IMR-90 (cell line): ENCODE data around the gene ST6GALNAC3. TPM values are rescaled to one million over a fixed set of nuclear protein-coding genes. Genes with fewer than 3 reads are reported as not detected.

ENCODE experiments used
- ATAC-seq: fragments of 200-7000 bp; cut with Tn5 transposase; 2 replicates; pipeline ENCODE4 v1.9.1; 2020; ENCODE audit warnings: low read depth, mild to moderate bottlenecking, moderate library complexity
- BruUV-seq: library from RNA; stranded (reverse); fragments of 400-500 nt; replicated peaks from 2 replicates; lab custom pipeline; 2021; lab: Mats Ljungman, UMichigan
- CTCF ChIA-PET: fragments of 300-600 bp; formaldehyde crosslinking; extraction: SDS; loops from one replicate; lab custom pipeline; 2021; ENCODE audit warnings: antibody characterized with exemption; lab: Yijun Ruan, JAX
- POLR2A ChIA-PET: fragments of 300-600 bp; sonication (Branson Sonifier 250); formaldehyde crosslinking; loops from one replicate; lab custom pipeline; 2022; ENCODE audit warnings: antibody characterized with exemption; ENCODE audit not compliant: unreplicated experiment; lab: Charles Lee
- DNase-seq: peaks from one replicate; pipeline ENCODE4 v3.0.0; 2013
- H2AFZ ChIP-seq: replicated peaks from 2 replicates; pipeline ENCODE3; 2013; ENCODE audit warnings: low read length, mild to moderate bottlenecking; ENCODE audit not compliant: poor library complexity
- H2AK5ac ChIP-seq: 2 replicates; pipeline ENCODE4 v1.6.1; 2013; ENCODE audit warnings: low read depth, low read length, inconsistent platforms
- H2AK9ac ChIP-seq: replicated peaks from 2 replicates; pipeline ENCODE3; 2013; ENCODE audit warnings: mild to moderate bottlenecking, low read depth, low read length, moderate library complexity; ENCODE audit not compliant: poor library complexity
- H2BK120ac ChIP-seq: 2 replicates; pipeline ENCODE4 v1.6.1; 2013; ENCODE audit warnings: low read depth, low read length, inconsistent platforms
- H2BK15ac ChIP-seq: 3 replicates; pipeline ENCODE4 v1.6.1; 2013; ENCODE audit warnings: low read depth, low read length, inconsistent platforms
- H2BK20ac ChIP-seq: 2 replicates; pipeline ENCODE4 v1.6.1; 2013; ENCODE audit warnings: low read depth, mild to moderate bottlenecking, inconsistent platforms, low read length, moderate library complexity
- H2BK5ac ChIP-seq: 2 replicates; pipeline ENCODE4 v1.6.1; 2013; ENCODE audit warnings: mild to moderate bottlenecking, low read depth, low read length, inconsistent platforms; ENCODE audit not compliant: poor library complexity, severe bottlenecking
- H3K14ac ChIP-seq: replicated peaks from 2 replicates; pipeline ENCODE4 v1.6.1; 2013; ENCODE audit warnings: low read depth, low read length, inconsistent platforms
- H3K18ac ChIP-seq: 2 replicates; pipeline ENCODE4 v1.6.1; 2013; ENCODE audit warnings: low read depth, low read length, control low read depth
- H3K23ac ChIP-seq: 2 replicates; pipeline ENCODE4 v1.6.1; 2013; ENCODE audit warnings: low read depth, low read length, inconsistent platforms
- H3K27ac ChIP-seq: 2 replicates; pipeline ENCODE4 v1.5.1; 2013; ENCODE audit warnings: mild to moderate bottlenecking, control low read depth, low read length; ENCODE audit not compliant: insufficient read depth
- H3K27me3 ChIP-seq: 2 replicates; pipeline ENCODE4 v1.6.1; 2013; ENCODE audit warnings: low read length; ENCODE audit not compliant: control insufficient read depth, insufficient read depth
- H3K36me3 ChIP-seq: 2 replicates; pipeline ENCODE4 v1.6.1; 2013; ENCODE audit warnings: low read length, mixed read lengths; ENCODE audit not compliant: control insufficient read depth, insufficient read depth
- H3K4ac ChIP-seq: 2 replicates; pipeline ENCODE4 v1.6.1; 2013; ENCODE audit warnings: low read depth, low read length, inconsistent platforms
- H3K4me1 ChIP-seq: 2 replicates; pipeline ENCODE4 v1.6.1; 2013; ENCODE audit warnings: low read length, mixed read lengths; ENCODE audit not compliant: control insufficient read depth, insufficient read depth
- H3K4me2 ChIP-seq: 2 replicates; pipeline ENCODE4 v1.6.1; 2013; ENCODE audit warnings: low read depth, mild to moderate bottlenecking, control low read depth, low read length, moderate library complexity
- H3K4me3 ChIP-seq: 2 replicates; pipeline ENCODE4 v1.5.1; 2013; ENCODE audit warnings: low read depth, mild to moderate bottlenecking, control low read depth, low read length, moderate library complexity; ENCODE audit not compliant: insufficient read depth
- H3K56ac ChIP-seq: 2 replicates; pipeline ENCODE4 v1.6.1; 2013; ENCODE audit warnings: low read length, inconsistent platforms; ENCODE audit not compliant: insufficient read depth; ENCODE audit errors: extremely low read depth
- H3K79me1 ChIP-seq, 2 experiments: 2 replicates each; pipeline ENCODE4 v1.6.1; 2013; ENCODE audit warnings: low read length in 2 of 2, inconsistent platforms in 1 of 2, low read depth in 1 of 2
- H3K9ac ChIP-seq: 2 replicates; pipeline ENCODE4 v1.6.1; 2013; ENCODE audit warnings: low read depth, low read length, control low read depth
- H3K9me1 ChIP-seq: 2 replicates; pipeline ENCODE4 v1.6.1; 2013; ENCODE audit warnings: low read length, inconsistent platforms; ENCODE audit not compliant: insufficient read depth
- H3K9me3 ChIP-seq: 2 replicates; pipeline ENCODE4 v1.6.1; 2013; ENCODE audit warnings: low read length; ENCODE audit not compliant: control insufficient read depth, insufficient read depth
- H4K20me1 ChIP-seq: 2 replicates; pipeline ENCODE4 v1.6.1; 2013; ENCODE audit warnings: low read length, inconsistent platforms; ENCODE audit not compliant: insufficient read depth
- H4K5ac ChIP-seq: 2 replicates; pipeline ENCODE4 v1.6.1; 2013; ENCODE audit warnings: mild to moderate bottlenecking, low read depth, low read length, control low read depth
- H4K8ac ChIP-seq, 2 experiments: 2 replicates each; pipeline ENCODE4 v1.6.1; 2013; ENCODE audit warnings: low read depth in 2 of 2, low read length in 2 of 2, control low read depth in 1 of 2, inconsistent platforms in 1 of 2
- H4K91ac ChIP-seq: 2 replicates; pipeline ENCODE4 v1.6.1; 2013; ENCODE audit warnings: low read depth, low read length, inconsistent platforms; ENCODE audit not compliant: insufficient read depth
- BHLHE40 ChIP-seq: fragments of 150-350 bp; IDR thresholded peaks from 2 replicates; pipeline ENCODE4 v1.6.1; 2016; ENCODE audit warnings: mild to moderate bottlenecking, low read depth, low read length
- CEBPB ChIP-seq: IDR thresholded peaks from 2 replicates; pipeline ENCODE4 v1.6.1; 2012; ENCODE audit warnings: low read depth, low read length, improper control_type of control experiment
- CHD1 ChIP-seq: IDR thresholded peaks from 2 replicates; pipeline ENCODE4 v1.6.1; 2012; ENCODE audit warnings: low read depth, low read length, improper control_type of control experiment
- CTCF ChIP-seq: conservative IDR thresholded peaks from 2 replicates; pipeline ENCODE4 v1.5.1; 2012; ENCODE audit warnings: mild to moderate bottlenecking, low read depth, low read length, improper control_type of control experiment
- ELK1 ChIP-seq: fragments of 150-350 bp; IDR thresholded peaks from 2 replicates; pipeline ENCODE4 v1.6.1; 2016; ENCODE audit warnings: low read depth, mild to moderate bottlenecking, low read length, moderate library complexity, borderline replicate concordance
- FOS ChIP-seq: fragments of 150-350 bp; IDR thresholded peaks from 2 replicates; pipeline ENCODE4 v1.6.1; 2016; ENCODE audit warnings: low read depth, low read length
- MAFK ChIP-seq: IDR thresholded peaks from 2 replicates; pipeline ENCODE4 v1.6.1; 2012; ENCODE audit warnings: low read depth, low read length, improper control_type of control experiment
- MAZ ChIP-seq: IDR thresholded peaks from 2 replicates; pipeline ENCODE4 v1.6.1; 2012; ENCODE audit warnings: low read depth, mild to moderate bottlenecking, low read length, improper control_type of control experiment, moderate library complexity, borderline replicate concordance
- NFE2L2 ChIP-seq: fragments of 150-350 bp; IDR thresholded peaks from 2 replicates; pipeline ENCODE4 v1.6.1; 2016; ENCODE audit warnings: low read depth, mild to moderate bottlenecking, low read length
- POLR2A ChIP-seq: IDR thresholded peaks from 2 replicates; pipeline ENCODE4 v1.6.1; 2012; ENCODE audit warnings: mild to moderate bottlenecking, low read depth, low read length
- RAD21 ChIP-seq: IDR thresholded peaks from 2 replicates; pipeline ENCODE4 v1.6.1; 2012; ENCODE audit warnings: low read length, improper control_type of control experiment
- RCOR1 ChIP-seq: IDR thresholded peaks from 2 replicates; pipeline ENCODE4 v1.6.1; 2012; ENCODE audit warnings: mild to moderate bottlenecking, low read length, improper control_type of control experiment; ENCODE audit not compliant: insufficient replicate concordance
- RFX5 ChIP-seq: IDR thresholded peaks from 2 replicates; pipeline ENCODE4 v1.8.0; 2012; ENCODE audit warnings: low read depth, mild to moderate bottlenecking, low read length, moderate library complexity
- SMC3 ChIP-seq: fragments of 150-350 bp; IDR thresholded peaks from 2 replicates; pipeline ENCODE4 v1.6.1; 2016; ENCODE audit warnings: low read depth, mild to moderate bottlenecking, antibody characterized with exemption, low read length, moderate library complexity
- WGBS, 2 experiments: methylation state at CpG; one replicate each; pipeline versions ENCODE4 v1.1.5 to v1.1.7; 2013; ENCODE audit warnings: missing lambda C conversion rate in 2 of 2; ENCODE audit not compliant: insufficient read length in 1 of 2; ENCODE audit errors: extremely low coverage in 2 of 2; 5-methylcytosine and 5-hydroxymethylcytosine counted together
- dilution Hi-C: fragments of 300-500 bp; cut with HindIII; formaldehyde crosslinking; loops from one replicate; pipeline ENCODE4 v1.14.3; 2018; ENCODE audit warnings: low sequenced_read_pairs; ENCODE audit not compliant: unreplicated experiment
- in situ Hi-C: fragments of 300-500 bp; cut with MboI; formaldehyde crosslinking; loops from 3 replicates; pipeline ENCODE4 v1.14.3; 2019; ENCODE audit warnings: low sequenced_read_pairs, inconsistent platforms, mixed read lengths
- intact Hi-C: fragments of 100-400 bp; cut with micrococcal nuclease; formaldehyde crosslinking; loops from 2 replicates; pipeline ENCODE4 v1.10.0; 2022
- polyA plus RNA-seq, 3 experiments: library from polyadenylated mRNA; depleted of rRNA; stranded (reverse); fragments of >200 nt; gene quantifications; 2 replicates each; pipeline ENCODE4 v1.2.3, GENCODE V29; 2012; ENCODE audit warnings: low replicate concordance in 1 of 3
- total RNA-seq: library from RNA; depleted of rRNA; stranded (reverse); fragments of >200 nt; gene quantifications from 2 replicates; pipeline ENCODE4 v1.2.3, GENCODE V29; 2012

The ST6GALNAC3 gene
- total and polyA plus RNA-seq, 2 of the 4 experiments (the other 2 are of a cell fraction) = 0.65 to 1.3 TPM

- H2AFZ ChIP-seq = no peak overlapping the region
- H2BK20ac ChIP-seq = no peak overlapping the region
- no peaks in the 10 kb centered on the region for H3K9me3 ChIP-seq
- dilution Hi-C loops (no loop called here), intact Hi-C loops (no loop called here), in situ Hi-C loops (no loop called here)
- H3K9ac ChIP-seq = no peak overlapping the region
- no peak overlapping the region for H3K23ac ChIP-seq
- no peak overlapping the region for H2AK5ac ChIP-seq
- no peak overlapping the region for H3K56ac ChIP-seq
- H4K5ac ChIP-seq = no peak overlapping the region
- no peak overlapping the region for H2BK15ac ChIP-seq
- H2AK9ac ChIP-seq = no peak overlapping the region
- ATAC-seq (no peak), DNase-seq (no peak)
- no peaks in the 10 kb centered on the region for H3K9me1 ChIP-seq
- H3K79me1 ChIP-seq = no peaks in the 10 kb centered on the region
- no peaks in the 10 kb centered on the region for H3K4me1 ChIP-seq
- no peaks in the 10 kb centered on the region for H3K27me3 ChIP-seq
- no peaks in the 10 kb centered on the region for H4K20me1 ChIP-seq
- WGBS, 2 experiments = no CpG with 5 or more reads among the region's 1 CpG
- CTCF ChIA-PET = no interaction called here
- H4K8ac ChIP-seq = no peak overlapping the region
- no peak overlapping the region for H2BK120ac ChIP-seq
- H2BK5ac ChIP-seq = no peak overlapping the region
- H3K4me2 ChIP-seq = no peak overlapping the region
- no peak overlapping the region for H3K18ac ChIP-seq
- no peaks in the 10 kb centered on the region for H3K36me3 ChIP-seq
- BruUV-seq = no TSS peak
- no peak overlapping the region for H3K4me3 ChIP-seq
- POLR2A ChIA-PET = interaction anchor here (0.6 kb wide), 1 partner anchor 26 kb away, joined by 4 read pairs; no protein-coding TSS in a partner anchor
- no peak overlapping the region for H3K14ac ChIP-seq
- no peak overlapping the region for H4K91ac ChIP-seq
- TF ChIP-seq POLR2A (no peak), CTCF (no peak), MAZ (no peak), MAFK (no peak), CHD1 (no peak), SMC3 (no peak), NFE2L2 (no peak), RCOR1 (no peak), RFX5 (no peak), CEBPB (no peak), BHLHE40 (no peak), ELK1 (no peak), FOS (no peak), RAD21 (no peak)
- H3K4ac ChIP-seq = no peak overlapping the region
- H3K27ac ChIP-seq = no peak overlapping the region
These were observed 27.5 kb downstream of the ST6GALNAC3 start for GRCh38 chr1:76102046-76102445.
